Panc1 (cell line): ENCODE results near the gene LUC7L.
"Not testable (repeated sequence)": the region's sequence is repeated elsewhere in the genome, so short reads cannot be mapped to it uniquely, and the experiment has no call there.

ENCODE experiments used
- CTCF ChIP-seq: fragments of 450-650 bp; IDR thresholded peaks from 2 replicates; pipeline ENCODE4 v1.5.1; 2017; ENCODE audit warnings: mild to moderate bottlenecking
- POLR2AphosphoS5 ChIP-seq: IDR thresholded peaks from 2 replicates; pipeline ENCODE4 v1.6.1; 2012; ENCODE audit warnings: mild to moderate bottlenecking, low read depth, low read length, moderate library complexity
- SIN3A ChIP-seq: IDR thresholded peaks from 2 replicates; pipeline ENCODE4 v1.6.1; 2012; ENCODE audit warnings: low read depth, mild to moderate bottlenecking, low read length, moderate library complexity, borderline replicate concordance; ENCODE audit not compliant: insufficient read depth
- TCF7L2 ChIP-seq: IDR thresholded peaks from 2 replicates; pipeline ENCODE4 v1.6.1; 2011; ENCODE audit warnings: mild to moderate bottlenecking, low read depth, low read length, inconsistent platforms

GRCh38 chr16:176006-176405, 53.2 kb downstream of the LUC7L start:
- not testable (repeated sequence) for TF ChIP-seq CTCF, POLR2AphosphoS5, SIN3A, TCF7L2
